SIG-M5 treated with dmso at 0.1 percent for 504 hours (cell line): ENCODE data around the gene MEGF10.
A peak's percentile ranks its signal among the peaks of the same experiment; 100 is the strongest.

Experiments
- DNase-seq: peaks from one replicate; lab custom pipeline; 2025; ENCODE audit not compliant: unreplicated experiment; lab: John Stamatoyannopoulos, UW

Gene MEGF10

DNA sequence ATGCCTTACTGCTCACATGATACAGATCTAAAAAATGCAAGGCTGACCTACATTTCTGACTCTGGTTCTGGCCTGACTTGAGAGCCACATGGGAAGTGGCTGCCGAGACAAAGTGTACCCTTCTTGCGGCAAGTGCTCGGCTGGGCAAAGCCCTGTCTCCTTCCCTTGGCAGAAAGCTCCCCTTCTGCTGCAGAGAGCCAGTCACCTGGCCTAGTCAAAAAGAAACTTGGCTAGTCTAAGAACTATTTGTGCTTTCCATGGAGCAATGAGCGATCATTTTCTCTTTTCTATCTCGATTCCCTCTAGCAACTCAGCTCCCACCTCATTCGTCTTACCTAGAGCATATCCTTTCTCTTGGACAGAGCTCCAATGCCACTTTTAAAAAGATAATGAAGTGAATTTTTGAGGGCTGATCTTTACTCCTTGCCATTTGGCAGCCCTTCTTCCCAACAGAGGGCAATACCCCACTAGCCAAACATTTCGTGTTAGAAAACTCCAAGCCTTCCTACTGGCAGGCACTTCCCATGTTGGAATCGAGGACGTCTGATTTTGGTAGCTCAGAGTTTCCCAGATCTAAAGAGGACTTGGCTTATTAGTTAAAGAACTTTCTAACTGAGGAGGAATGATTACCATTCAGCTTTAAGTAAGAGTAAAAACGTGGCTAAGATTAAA lies 118.8 kb downstream of the MEGF10 start:
- no peak for DNase-seq

DNA sequence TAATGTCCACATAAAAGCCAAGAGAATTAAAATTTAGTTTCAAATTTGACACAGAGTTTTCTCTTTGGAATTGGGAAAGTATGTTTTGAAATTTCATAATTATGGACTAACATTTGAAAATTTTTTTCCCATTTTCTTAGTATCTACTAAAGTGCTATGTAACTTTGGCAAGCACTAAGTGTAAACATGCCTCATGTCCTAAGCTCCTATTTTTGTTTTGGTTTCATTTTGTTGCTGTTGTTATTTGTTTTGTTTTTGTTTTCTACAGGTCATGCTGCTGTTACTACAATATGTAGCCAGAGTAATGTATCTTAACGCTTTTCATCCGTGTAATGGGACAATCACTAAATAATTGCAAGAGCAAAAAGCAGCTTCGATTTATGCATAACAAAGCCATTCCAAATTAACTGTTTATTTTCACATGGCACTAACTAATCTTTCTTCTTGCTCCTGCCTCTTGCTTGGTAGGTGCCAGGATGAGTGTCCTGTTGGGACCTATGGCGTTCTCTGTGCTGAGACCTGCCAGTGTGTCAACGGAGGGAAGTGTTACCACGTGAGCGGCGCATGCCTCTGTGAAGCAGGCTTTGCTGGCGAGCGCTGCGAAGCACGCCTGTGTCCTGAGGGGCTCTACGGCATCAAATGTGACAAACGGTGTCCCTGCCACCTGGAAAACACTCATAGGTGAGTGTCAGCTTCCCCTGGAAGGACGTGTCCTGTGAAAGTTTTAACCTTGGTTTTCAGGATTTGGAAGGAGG lies 119.5 kb downstream of the MEGF10 start:
- no peak for DNase-seq

DNA sequence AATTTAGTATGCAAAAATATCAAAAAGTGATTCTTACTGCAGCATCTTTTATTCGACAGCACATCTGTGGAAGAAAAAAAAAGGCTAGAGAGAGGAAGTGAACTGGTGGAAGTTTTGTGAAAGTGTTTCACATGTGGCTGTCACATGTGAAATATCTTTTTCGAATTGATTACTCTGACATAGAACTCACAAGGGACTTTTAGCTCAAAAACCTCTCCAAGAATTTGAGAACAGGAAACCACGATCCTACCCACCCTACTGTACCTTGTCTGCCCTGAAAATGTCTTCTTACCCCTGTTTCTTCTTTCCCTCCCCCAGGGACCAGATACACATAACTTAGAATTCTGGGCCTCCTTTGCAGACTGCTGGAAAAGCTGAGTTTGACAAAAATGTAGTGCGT lies 120.4 kb downstream of the MEGF10 start:
- no peak for DNase-seq

DNA sequence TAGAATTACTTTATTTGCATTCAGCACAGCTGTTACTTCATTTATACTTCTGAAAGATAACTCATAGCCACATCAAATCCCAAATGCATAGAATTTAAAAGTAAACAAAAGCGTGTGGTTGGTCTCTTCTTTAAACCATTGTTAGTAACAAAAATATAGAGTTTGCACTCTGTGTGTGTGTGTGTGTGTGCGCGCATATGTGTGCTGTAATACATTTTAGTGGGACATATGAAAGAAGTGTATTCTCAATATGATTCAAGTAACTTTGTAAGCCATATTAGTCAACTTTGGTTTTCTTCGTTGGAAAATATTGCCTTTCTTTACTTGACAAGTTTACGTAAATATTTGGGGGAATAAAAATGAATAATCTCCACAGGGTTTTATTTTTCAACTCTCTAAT lies 120.8 kb downstream of the MEGF10 start:
- DNase-seq: no peak

DNA sequence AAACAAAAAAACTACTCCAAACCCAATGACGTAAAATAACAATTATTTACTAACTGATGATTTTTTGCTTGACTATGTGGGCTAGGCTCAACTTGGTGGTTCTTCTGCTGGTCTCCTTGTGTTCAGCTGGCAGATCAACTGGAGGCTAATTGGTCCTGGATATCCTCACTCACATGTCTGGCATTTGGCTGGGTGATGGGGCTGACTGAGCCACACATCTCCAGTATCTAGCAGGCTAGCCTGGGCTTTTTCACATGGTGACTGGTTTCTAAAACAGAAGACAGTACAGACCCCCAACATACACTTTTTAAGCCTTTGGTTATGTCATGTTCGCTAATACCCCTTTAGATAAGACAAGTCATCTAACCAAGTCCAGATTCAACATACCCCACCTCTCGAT lies 122.1 kb downstream of the MEGF10 start:
- no peak for DNase-seq

DNA sequence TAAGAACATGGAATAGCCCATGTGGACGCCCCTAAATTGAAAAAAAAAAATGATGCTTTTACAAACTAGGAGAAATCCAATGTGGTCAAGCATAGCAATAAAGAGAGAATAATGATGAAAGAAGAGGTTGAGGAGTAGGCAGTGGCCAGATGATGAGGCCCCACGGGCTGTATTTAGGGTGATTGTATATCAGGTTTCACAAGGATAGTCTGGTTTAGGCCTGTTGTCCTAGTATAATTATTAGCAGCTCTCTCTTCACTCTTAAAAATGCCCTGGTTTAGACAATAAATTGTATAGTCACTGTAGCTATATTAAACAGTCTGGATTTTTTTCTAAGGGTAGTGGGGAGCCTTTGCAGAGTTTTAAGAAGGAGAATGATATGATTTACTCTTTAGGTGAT lies 124.4 kb downstream of the MEGF10 start:
- no peak for DNase-seq

DNA sequence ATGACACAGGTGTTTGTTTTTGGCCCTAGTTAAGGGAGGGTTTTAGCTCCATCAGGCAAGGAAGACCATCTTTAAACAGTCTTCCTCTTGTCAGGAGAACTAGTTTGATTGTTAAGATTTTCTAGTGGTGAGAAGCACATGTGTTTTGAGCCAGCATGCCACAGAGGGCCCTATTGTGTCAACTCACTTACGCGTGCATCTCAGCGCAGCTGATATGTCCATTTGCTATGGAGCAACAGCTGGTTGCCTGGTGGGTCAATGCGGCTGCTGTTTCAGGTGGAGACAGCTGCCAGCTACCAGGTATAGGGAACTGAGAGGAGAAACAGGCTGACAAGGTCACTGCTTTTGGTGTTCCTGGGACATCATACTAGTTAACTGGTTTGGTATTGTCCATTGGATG lies 126.3 kb downstream of the MEGF10 start:
- DNase-seq: no peak

DNA sequence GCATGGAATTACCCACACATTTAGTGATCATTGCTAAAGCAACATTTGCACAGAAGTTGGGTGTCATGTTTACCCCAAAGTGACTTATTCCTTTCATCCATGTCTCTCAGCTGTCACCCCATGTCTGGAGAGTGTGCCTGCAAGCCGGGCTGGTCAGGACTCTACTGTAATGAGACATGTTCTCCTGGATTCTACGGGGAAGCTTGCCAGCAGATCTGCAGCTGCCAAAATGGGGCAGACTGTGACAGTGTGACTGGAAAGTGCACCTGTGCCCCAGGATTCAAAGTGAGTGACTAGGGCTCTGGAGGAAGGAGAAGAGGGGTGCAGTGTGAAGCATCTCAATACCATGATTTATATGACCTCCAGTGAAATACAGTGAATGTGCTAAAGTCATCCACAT lies 126.9 kb downstream of the MEGF10 start:
- no peak for DNase-seq

DNA sequence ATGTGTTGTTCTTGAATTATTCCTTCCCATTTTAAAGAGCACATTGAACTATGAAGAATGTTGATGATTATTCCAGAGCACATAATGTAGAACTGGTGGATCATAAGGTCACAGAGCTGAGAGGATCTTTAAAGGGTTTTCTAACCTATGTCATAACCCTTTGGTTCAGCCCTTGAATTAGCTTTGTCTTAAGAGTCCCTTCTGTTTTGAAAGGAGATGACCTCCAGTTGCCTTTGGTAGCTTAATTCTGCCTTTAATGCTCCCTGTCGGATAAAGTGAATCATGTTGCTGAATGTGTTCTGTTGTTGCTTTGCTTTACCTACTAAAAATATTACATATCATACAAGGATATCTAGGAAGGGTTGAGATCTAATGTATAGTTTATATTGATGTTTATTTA lies 127.8 kb downstream of the MEGF10 start:
- DNase-seq: no peak

DNA sequence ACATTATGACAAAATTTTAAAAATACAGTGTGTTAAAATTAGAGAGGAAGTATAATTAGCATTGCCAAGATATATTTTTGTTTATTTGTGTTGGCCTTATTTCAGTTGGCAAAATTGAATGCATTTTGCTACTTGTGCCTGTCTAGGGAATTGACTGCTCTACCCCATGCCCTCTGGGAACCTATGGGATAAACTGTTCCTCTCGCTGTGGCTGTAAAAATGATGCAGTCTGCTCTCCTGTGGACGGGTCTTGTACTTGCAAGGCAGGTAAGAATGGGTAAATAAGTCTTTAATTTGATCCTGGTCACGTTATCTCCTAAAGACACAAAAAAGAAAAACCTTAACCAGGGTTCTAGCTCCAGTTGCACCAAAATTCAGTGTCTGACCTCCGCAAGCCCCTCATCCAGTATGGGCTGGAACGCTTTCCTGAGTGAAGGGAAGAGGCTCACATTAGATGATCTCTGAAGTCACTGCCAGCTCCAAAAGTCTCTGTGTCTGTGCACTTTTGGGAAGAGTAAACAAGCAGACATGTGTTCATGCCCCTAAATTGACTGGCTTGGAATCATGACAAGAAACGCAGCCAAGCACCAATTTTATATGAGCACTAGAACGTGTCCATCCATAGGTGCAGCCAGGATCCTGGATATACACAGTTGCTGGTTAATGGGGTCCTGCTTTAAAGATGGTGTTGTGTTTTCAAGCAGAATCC lies 128.5 kb downstream of the MEGF10 start:
- no peak for DNase-seq

DNA sequence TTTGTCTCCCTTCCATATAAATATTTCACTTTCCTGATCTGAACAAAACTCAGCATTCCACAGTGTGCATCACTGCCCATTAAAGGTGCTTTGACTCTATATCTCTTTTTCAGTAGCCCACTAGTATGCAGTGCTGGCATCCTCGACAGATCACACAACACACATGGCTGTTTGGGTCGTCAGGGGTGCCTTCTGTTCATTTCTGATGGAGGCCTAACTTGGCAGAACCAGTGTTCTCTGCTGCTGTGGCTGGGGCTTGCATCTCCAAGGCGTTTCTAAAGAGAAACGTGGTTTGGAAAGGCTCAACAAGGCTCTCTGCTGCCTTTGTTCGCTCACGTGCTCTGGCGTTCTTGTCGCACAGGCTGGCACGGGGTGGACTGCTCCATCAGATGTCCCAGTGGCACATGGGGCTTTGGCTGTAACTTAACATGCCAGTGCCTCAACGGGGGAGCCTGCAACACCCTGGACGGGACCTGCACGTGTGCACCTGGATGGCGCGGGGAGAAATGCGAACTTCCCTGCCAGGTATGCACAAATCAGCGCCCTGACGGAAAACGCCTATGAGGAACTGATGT lies 129.2 kb downstream of the MEGF10 start:
- DNase-seq: no peak

DNA sequence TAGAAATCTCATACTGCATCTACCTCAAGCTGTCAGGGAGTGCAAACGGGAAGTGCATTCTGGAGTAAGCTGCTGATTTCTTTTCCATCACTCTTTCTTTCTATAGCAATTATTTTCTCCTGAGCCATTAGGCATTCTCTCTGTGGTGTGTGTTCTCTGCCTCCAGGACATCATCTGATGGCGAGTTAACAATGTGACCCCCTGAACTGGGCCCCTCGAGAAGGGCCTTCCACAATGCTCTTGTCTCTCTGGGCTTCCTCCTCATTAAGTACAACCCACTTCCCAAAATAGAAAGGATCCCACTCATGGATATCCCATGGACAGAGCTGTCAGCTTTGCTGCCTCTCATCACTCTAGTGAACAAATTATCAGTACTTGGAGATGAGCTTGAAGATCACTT lies 130.2 kb downstream of the MEGF10 start:
- no peak for DNase-seq

DNA sequence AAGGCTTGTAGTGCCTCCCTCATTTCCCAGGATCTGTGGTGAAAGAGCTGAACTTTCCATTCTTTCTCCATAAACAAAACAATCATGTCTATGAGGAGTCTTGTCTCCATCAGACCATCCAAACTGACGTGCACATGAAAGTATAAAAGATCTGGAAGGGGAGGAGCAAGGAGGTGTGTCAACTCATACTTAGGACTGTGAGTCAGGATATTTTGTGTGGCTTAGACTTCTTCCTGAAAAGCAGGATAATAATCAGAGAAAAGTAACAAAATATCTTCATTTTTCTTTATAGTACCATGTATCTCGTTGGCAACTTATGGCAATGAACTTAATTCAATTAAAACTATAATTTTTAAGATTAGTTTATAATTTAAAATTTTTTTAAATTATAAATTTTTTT lies 130.9 kb downstream of the MEGF10 start:
- DNase-seq: no peak

DNA sequence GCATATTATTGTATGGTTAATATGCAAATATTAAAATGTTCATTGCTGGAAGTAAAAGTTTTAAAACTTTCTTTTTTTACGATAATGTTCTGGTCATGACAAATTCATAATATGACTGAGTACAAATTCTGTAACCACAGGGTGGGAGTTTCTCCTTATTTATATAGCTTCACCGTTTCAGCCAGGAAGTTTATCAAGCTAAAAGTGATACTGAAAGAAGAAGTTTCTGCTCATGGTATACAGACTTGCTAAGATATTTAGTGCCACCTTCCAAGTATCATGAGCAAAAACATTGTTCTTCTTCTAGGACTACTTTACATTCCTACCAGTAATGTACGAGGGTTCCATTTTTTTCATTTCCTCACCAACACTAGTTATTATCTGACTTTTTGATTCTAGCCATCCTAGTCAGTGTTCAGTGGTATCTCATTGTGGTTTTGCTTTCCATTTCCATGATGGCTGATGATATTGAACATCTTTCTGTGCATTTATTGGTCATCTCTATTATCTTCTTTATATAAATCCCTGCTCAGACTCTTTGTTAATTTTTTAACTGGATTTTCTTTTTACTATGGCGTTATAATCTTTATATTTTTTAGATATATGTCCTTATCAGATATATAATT lies 132.7 kb downstream of the MEGF10 start:
- DNase-seq: peak; percentile 36

DNA sequence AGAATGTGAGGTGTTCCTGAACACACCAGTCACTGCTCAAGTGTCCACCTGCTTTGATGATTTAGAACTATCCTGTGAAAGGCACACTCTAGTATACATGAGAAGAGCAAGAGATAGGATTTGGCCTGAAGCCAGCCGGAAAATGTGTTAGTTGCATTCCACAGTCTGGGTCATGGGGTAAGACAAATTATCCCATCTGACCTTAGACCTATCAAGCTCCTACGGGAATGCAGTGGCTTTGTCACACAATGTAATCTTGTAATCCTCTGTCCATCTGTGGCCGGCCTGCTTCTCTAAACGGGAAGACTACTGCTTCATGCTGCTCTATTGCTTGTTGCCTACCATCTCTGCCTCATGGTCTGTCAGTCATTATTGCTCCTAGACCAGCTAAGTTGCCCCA lies 134.4 kb downstream of the MEGF10 start:
- DNase-seq: no peak

DNA sequence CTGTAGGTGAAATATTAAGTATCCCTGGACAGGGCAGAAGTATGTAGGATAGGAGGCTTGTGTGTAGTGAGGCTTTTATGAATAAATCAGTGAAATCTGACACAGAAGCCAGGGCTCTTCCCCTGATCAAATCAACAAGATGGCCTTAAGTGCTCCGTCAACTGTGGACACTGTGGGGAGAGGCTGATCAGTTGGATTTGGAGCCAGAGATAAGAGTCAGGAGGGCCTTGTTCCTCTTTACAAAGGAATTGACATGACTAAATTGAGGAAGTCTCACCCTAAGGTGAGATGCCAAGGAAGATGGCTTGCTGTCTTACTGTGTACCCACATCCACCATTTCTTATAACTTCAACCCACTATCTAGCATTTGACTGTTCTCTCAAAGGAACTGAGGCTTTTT lies 135.3 kb downstream of the MEGF10 start:
- DNase-seq: peak; percentile 20

DNA sequence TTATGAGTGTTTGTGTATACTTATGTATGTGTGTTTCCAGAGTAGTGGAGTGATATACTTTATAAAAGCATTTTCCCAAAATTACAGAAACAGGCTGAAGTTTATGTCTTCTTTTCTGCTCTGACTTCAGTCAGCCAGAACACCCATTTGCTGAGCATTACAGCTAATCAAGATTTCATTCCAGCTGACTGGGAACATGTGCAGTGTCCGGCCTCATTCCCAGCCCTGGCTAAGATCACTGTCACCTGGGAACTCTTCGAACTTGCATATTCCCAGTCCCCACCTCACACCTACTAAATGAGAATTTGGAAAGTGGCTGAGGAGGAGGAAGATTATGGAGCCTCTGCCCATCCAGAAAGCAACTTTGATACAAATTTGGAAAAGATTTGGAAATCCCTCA lies 136.1 kb downstream of the MEGF10 start:
- DNase-seq: no peak

DNA sequence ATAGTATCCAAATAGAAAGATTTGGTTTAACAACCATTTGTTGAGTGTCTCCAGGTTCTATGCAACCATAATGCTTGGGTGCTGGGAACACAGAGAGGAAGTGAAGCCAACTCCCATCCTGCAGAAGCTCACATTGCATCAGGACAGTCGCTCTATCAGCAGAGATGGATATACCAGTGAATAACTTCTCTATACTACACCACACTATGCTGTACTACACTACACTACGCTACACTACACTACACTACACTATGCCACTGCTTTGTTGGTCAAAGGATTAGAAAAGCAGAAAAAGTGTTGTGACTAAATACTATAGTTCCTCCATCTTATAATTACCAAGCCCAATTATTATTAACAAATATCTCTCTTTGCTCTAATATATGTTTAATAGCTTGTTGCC lies 137.7 kb downstream of the MEGF10 start:
- peak; percentile 36 for DNase-seq

DNA sequence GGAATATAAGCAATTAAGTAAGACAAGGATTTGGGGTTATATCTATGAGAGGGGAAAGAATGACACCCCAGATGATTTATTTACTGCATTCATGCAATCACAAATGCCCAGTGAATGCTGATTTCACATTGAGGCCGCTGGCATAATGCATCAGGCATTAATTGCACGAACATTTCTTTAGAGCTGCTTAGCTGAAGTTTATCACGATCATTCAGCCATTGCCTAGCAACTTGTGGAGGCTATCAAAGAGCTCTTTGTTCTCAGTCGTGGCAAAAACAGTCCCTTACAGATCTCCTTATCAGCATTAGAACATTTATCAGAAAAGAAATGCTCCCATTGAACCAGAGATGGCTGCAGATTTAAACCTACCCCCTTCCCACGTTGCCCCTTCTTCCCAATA lies 138.2 kb downstream of the MEGF10 start:
- DNase-seq: no peak

DNA sequence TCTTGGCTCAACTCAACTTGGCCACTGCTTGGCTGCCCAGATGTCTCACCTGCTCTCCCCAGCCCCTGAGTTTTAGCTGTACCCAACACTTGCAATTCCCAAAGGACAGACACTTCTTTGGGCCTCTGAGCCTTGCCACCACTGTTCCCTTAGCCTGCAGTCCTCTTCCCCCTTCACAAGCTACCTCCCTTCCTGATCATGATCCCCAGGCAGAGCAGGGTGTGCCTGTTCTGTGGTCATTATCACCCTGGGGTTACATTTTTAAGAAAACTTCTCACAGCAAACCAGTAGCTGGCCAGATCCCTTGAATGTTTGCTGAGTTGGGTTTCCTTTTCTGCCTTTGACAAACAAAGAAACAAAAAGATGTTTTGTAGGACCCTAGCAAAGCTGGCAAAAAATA lies 139.3 kb downstream of the MEGF10 start:
- no peak for DNase-seq

DNA sequence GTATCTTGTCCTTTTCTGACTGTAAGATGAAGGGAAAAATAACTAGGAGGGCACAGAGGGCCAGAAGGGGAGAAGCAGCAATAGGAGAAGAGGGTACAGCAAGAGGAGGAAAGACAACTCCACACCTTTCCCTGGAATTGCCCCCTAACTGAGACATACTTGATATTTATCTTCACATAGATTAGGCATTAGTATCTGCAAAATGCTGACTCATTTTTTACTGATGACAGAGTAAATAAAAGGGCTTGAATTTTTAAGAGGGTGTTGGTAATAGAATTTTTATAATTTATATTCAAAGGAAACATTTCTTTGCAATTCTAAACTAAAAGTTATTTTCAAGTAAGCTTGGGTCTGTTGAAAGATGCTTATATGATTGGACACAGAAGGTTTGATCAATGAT lies 140.0 kb downstream of the MEGF10 start:
- no peak for DNase-seq
